Measurements from ENCODE around the gene GDPD1.
"Not testable (repeated sequence)": the region's sequence is repeated elsewhere in the genome, so short reads cannot be mapped to it uniquely, and the experiment has no call there.

The GDPD1 gene

DNA sequence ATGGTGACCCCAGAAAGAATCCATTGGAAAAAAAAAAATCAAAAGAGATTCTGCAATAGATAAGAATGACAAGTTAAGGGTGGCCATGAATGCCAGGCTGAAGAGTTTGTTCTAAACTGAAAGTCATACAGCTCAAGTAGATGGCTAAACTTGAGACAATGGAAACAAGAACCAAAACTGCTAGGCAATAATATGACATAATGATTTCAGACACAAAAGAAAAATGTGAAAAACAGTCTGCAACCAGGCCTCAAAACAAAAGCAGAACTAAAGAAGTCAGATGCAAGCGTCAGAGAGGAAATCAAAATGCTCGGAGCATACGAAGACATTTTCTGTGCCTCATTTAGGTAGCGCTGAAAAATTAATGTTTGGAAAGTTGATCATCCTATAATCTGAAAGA, 56.7 kb downstream of the GDPD1 start:
- no peaks in the 10 kb centered on the region for H3K9me3 ChIP-seq (ENCODE audit: control insufficient read depth, insufficient read depth, low read length)
- no peaks in the 10 kb centered on the region for H3K36me3 ChIP-seq (ENCODE audit: insufficient read depth, low read length)
- H3K9ac ChIP-seq (ENCODE audit: low read depth, low read length) = no peak overlapping the region
- H3K4me1 ChIP-seq (ENCODE audit: insufficient read depth, low read length) = no peaks in the 10 kb centered on the region

DNA sequence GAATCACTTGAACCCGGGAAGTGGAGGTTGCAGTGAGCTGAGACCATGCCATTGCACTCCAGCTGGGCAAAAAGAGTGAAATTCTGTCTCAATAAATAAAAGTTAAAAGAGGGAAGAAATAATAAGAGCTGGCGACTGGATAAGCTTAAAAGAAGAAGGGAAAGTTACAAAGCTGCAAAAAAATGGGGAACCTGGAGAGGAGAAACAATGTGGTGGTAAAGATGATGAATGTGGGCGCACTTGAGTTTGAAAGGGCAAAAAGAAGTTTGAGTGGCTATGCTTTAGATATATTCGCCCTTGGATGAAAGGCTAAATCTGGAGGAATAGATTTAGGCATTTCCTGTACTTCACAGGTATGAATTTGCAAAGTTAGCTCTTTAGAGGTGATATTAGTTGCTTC, 58.1 kb downstream of the GDPD1 start:
- Histone ChIP-seq H3K9ac (ENCODE audit: low read depth, low read length) (no peak overlapping the region), H3K4me1 (ENCODE audit: insufficient read depth, low read length) (no peaks in the 10 kb centered on the region), H3K36me3 (ENCODE audit: insufficient read depth, low read length) (no peaks in the 10 kb centered on the region), H3K9me3 (ENCODE audit: control insufficient read depth, insufficient read depth, low read length) (no peaks in the 10 kb centered on the region)

DNA sequence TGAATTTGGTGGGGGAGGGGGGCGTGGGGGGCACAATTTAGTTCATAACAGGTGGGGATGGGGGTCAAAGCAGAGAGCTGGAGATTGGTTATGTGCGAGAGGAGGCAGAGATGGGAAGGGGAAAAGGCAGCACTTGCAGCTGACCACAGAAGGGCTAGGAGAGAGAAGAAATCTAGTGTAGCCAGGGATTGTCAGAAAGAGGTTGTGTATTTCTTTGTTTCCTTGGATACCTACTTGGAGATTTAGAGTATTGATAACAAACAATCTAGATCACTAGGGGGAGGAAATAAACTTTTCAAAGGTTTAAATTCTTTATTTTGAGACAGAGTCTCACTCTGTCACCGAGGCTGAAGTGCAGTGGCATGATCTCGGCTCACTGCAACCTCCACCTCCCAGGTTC, 64.0 kb downstream of the GDPD1 start:
- no peaks in the 10 kb centered on the region for H3K36me3 ChIP-seq (ENCODE audit: insufficient read depth, low read length)
- no peaks in the 10 kb centered on the region for H3K4me1 ChIP-seq (ENCODE audit: insufficient read depth, low read length)
- no peaks in the 10 kb centered on the region for H3K9me3 ChIP-seq (ENCODE audit: control insufficient read depth, insufficient read depth, low read length)
- no peak overlapping the region for H3K9ac ChIP-seq (ENCODE audit: low read depth, low read length)

DNA sequence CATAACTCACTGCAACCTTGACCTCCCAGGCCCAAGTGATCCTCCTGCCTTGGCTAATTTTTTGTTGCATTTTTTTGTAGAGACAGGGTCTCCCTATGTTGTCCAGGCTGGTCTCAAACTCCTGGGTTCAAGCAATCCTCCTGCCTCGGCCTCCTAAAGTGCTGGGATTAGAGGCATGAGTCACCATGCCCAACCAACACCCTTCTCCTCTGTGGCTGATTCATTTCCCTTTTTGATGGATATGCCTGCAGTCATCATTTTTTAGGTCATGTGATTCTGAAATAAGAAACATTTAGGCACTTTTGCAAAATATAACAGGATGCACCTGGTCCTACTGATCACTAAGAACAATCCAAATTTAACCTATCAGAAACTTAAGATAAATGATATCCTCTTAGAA, 67.1 kb downstream of the GDPD1 start:
- Histone ChIP-seq H3K36me3 (ENCODE audit: insufficient read depth, low read length) (no peaks in the 10 kb centered on the region), H3K9me3 (ENCODE audit: control insufficient read depth, insufficient read depth, low read length) (no peaks in the 10 kb centered on the region), H3K9ac (ENCODE audit: low read depth, low read length) (no peak overlapping the region), H3K4me1 (ENCODE audit: insufficient read depth, low read length) (peaks cover 9% of the 10 kb centered on the region)

DNA sequence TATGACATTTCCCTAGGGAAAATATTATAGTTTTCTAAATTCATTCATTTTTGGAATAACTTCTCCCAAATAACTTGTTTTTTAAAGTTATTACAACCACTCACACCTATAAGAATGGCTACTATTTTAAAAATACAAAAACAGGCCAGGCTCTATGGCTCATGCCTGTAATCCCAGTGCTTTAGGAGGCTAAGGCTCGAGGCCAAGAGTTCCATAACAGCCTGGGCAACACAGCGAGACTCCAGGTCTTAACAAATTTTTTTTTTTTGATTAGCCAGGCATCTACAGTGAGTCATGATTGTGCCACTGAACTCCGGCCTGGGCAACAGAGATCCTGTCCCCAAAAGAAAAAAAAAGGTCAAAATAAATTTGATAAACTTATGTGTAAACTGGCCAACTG, 67.6 kb downstream of the GDPD1 start:
- no peaks in the 10 kb centered on the region for H3K9me3 ChIP-seq (ENCODE audit: control insufficient read depth, insufficient read depth, low read length)
- H3K4me1 ChIP-seq (ENCODE audit: insufficient read depth, low read length) = peaks cover 9% of the 10 kb centered on the region
- H3K36me3 ChIP-seq (ENCODE audit: insufficient read depth, low read length) = no peaks in the 10 kb centered on the region
- H3K9ac ChIP-seq (ENCODE audit: low read depth, low read length) = no peak overlapping the region

DNA sequence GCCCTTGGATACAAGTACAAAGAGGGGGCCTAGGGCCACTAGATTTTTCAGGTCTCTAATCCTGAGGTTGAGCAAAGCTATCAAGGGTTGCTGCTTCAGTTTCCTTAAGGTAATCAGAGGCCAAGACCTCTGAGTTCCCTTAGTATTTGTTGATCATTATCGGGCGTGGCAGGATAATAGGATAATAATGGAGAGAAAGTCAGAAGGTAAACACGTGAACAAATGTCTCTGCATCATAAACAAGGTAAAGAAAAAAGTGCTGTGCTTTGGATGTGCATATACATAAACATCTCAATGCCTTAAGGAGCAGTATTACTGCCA, 69.6 kb downstream of the GDPD1 start:
- Histone ChIP-seq H3K9me3 (ENCODE audit: control insufficient read depth, insufficient read depth, low read length) (no peaks in the 10 kb centered on the region), H3K4me1 (ENCODE audit: insufficient read depth, low read length) (peaks cover 9% of the 10 kb centered on the region), H3K9ac (ENCODE audit: low read depth, low read length) (peak overlapping the region; percentile 27; the same call in 1 of the 2 replicates), H3K36me3 (ENCODE audit: insufficient read depth, low read length) (no peaks in the 10 kb centered on the region)

GRCh38 chr17:59290302-59290998, 70.1 kb downstream of the GDPD1 start:
- H3K4me1 ChIP-seq (ENCODE audit: insufficient read depth, low read length); H3K9me3 ChIP-seq (ENCODE audit: control insufficient read depth, insufficient read depth, low read length); H3K36me3 ChIP-seq (ENCODE audit: insufficient read depth, low read length): not testable (repeated sequence)
- peak overlapping the region; percentile 27; the same call in 1 of the 2 replicates for H3K9ac ChIP-seq (ENCODE audit: low read depth, low read length)

DNA sequence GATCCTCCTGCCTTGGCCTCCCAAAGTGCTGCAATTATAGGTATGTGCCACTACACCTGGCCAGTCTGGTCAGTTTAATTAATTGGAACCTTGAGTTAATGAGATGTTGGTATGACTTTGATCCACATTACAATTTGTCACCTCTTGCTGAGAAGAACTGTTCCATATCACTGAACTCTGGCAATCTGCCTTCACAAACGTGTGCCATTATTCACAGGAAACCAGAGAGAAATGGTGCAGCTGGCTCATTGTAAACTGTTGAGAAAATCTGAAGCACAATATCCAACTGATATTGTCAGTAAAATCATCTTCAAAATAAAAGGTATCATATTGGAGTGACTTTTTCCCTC, 71.8 kb downstream of the GDPD1 start:
- H3K36me3 ChIP-seq (ENCODE audit: insufficient read depth, low read length) = no peaks in the 10 kb centered on the region
- H3K9me3 ChIP-seq (ENCODE audit: control insufficient read depth, insufficient read depth, low read length) = no peaks in the 10 kb centered on the region
- peaks cover 9% of the 10 kb centered on the region for H3K4me1 ChIP-seq (ENCODE audit: insufficient read depth, low read length)
- no peak overlapping the region for H3K9ac ChIP-seq (ENCODE audit: low read depth, low read length)

DNA sequence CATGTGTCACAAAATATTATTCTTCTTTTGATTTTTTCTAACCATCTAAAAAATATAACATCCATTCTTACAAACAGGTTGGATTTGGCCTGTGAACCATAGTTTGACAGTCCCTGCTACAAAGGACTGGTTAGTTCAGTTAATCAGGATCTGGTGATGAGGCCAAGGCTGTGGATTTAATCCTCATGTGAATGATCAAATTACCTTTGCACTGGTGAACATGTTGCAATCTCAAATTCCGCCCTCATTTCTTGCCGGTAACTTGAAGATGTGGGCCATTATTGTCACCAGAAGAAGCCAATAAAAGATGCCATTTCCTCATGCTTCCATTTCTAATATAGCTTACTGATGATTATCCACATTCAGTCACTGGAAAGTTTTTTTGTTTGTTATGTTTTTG, 75.9 kb downstream of the GDPD1 start:
- H3K9ac ChIP-seq (ENCODE audit: low read depth, low read length) = no peak overlapping the region
- H3K36me3 ChIP-seq (ENCODE audit: insufficient read depth, low read length) = no peaks in the 10 kb centered on the region
- no peaks in the 10 kb centered on the region for H3K9me3 ChIP-seq (ENCODE audit: control insufficient read depth, insufficient read depth, low read length)
- H3K4me1 ChIP-seq (ENCODE audit: insufficient read depth, low read length) = no peaks in the 10 kb centered on the region

- Histone ChIP-seq H3K9ac (ENCODE audit: low read depth, low read length) (no peak overlapping the region), H3K36me3 (ENCODE audit: insufficient read depth, low read length) (no peaks in the 10 kb centered on the region), H3K9me3 (ENCODE audit: control insufficient read depth, insufficient read depth, low read length) (no peaks in the 10 kb centered on the region), H3K4me1 (ENCODE audit: insufficient read depth, low read length) (no peaks in the 10 kb centered on the region)
Observed at GRCh38 chr17:59298521-59298920, 78.2 kb downstream of the GDPD1 start.

DNA sequence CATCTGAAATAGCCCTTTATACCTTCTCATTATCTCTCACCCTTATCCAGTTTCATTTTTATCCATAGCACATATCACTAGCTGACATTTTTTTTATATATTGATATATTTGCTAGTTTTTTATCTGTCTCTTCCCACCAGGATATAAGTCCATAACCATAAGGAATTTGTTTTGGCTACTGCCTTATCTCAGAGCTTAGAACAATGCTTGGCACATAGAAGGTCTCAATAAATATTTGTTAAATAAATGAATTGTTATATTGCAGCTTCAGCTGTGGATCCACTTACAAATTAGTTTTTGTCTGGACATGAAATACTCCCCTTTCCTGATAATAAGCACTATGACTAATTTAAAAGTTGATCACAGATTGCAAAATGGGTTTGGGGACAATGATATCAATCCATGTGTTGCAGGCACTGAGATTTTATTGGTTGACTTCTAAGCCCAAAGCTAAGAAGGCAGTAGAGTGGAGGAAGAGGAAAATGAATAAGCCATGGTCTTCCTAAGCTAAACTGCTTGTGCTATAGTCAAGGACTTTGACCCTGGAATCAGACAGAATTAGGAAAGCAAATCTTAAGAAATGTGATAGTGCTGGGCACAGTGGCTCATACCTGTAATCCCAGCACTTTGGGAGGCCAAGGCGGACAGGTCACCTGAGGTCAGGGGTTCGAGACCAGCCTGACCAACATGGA, 79.2 kb downstream of the GDPD1 start:
- H3K9ac ChIP-seq (ENCODE audit: low read depth, low read length) = no peak overlapping the region
- no peaks in the 10 kb centered on the region for H3K9me3 ChIP-seq (ENCODE audit: control insufficient read depth, insufficient read depth, low read length)
- H3K4me1 ChIP-seq (ENCODE audit: insufficient read depth, low read length) = no peaks in the 10 kb centered on the region
- H3K36me3 ChIP-seq (ENCODE audit: insufficient read depth, low read length) = no peaks in the 10 kb centered on the region

GRCh38 chr17:59300941-59301340, 80.6 kb downstream of the GDPD1 start:
- no peaks in the 10 kb centered on the region for H3K4me1 ChIP-seq (ENCODE audit: insufficient read depth, low read length)
- H3K36me3 ChIP-seq (ENCODE audit: insufficient read depth, low read length) = no peaks in the 10 kb centered on the region
- no peaks in the 10 kb centered on the region for H3K9me3 ChIP-seq (ENCODE audit: control insufficient read depth, insufficient read depth, low read length)
- no peak overlapping the region for H3K9ac ChIP-seq (ENCODE audit: low read depth, low read length)

GRCh38 chr17:59304811-59305210, 84.5 kb downstream of the GDPD1 start:
- Histone ChIP-seq H3K4me1 (ENCODE audit: insufficient read depth, low read length) (no peaks in the 10 kb centered on the region), H3K9me3 (ENCODE audit: control insufficient read depth, insufficient read depth, low read length) (no peaks in the 10 kb centered on the region), H3K9ac (ENCODE audit: low read depth, low read length) (no peak overlapping the region), H3K36me3 (ENCODE audit: insufficient read depth, low read length) (no peaks in the 10 kb centered on the region)

DNA sequence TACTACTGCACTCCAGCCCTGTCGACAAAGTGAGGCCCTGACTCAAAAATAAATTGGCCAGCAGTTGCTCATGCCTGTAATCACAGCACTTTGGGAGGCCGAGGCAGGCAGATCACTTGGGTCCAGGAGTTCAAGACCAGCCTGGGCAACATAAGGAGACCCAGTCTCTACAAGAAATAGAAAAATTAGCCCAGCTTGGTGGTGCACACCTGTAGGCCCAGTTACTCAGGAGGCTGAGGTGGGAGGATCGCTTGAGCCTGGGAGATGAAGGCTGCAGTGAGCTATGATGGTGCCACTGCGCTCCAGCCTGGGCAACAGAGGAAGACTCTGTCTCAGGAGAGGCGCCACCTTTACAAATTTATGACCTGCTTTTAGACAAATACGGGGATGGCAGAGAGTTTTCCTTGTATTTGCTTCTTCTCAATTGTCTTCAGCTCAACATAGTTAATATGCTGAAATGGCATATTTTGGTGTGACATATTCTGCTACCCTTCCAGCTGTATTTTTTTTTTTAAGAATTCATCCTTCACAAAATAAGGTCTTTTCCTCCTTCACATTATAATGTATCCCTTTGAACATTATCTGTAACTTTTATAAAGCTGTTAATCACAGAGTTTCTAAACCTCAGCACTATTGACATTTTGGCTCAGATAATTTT, 90.1 kb downstream of the GDPD1 start:
- Histone ChIP-seq H3K9me3 (ENCODE audit: control insufficient read depth, insufficient read depth, low read length) (no peaks in the 10 kb centered on the region), H3K36me3 (ENCODE audit: insufficient read depth, low read length) (no peaks in the 10 kb centered on the region), H3K4me1 (ENCODE audit: insufficient read depth, low read length) (no peaks in the 10 kb centered on the region), H3K9ac (ENCODE audit: low read depth, low read length) (no peak overlapping the region)

GRCh38 chr17:59311051-59311468, 90.7 kb downstream of the GDPD1 start:
- H3K9me3 ChIP-seq (ENCODE audit: control insufficient read depth, insufficient read depth, low read length) = no peaks in the 10 kb centered on the region
- no peaks in the 10 kb centered on the region for H3K4me1 ChIP-seq (ENCODE audit: insufficient read depth, low read length)
- no peak overlapping the region for H3K9ac ChIP-seq (ENCODE audit: low read depth, low read length)
- H3K36me3 ChIP-seq (ENCODE audit: insufficient read depth, low read length) = no peaks in the 10 kb centered on the region
